HepG2 (cell line): ENCODE data around the gene NFX1.
"Not testable (repeated sequence)": the region's sequence is repeated elsewhere in the genome, so short reads cannot be mapped to it uniquely, and the experiment has no call there.

ENCODE experiments used
- CENPX ChIP-seq: sonication (generic); formaldehyde crosslinking; IDR thresholded peaks from 2 replicates; pipeline ENCODE4 v1.9.0; 2021; ENCODE audit warnings: mild to moderate bottlenecking, missing genetic modification reagents, moderate library complexity
- CHD2 ChIP-seq: IDR thresholded peaks from 2 replicates; pipeline ENCODE4 v1.6.1; 2011; ENCODE audit warnings: low read depth, low read length, improper control_type of control experiment
- SIN3A ChIP-seq: IDR thresholded peaks from 2 replicates; pipeline ENCODE4 v1.6.1; 2011; ENCODE audit warnings: low read depth, mild to moderate bottlenecking, control low read depth, low read length, borderline replicate concordance
- ZNF232 ChIP-seq: sonication (generic); formaldehyde crosslinking; IDR thresholded peaks from 2 replicates; pipeline ENCODE4 v1.4.0; 2020; ENCODE audit warnings: missing genetic modification reagents, borderline replicate concordance
- ZNF296 ChIP-seq: sonication (generic); formaldehyde crosslinking; conservative IDR thresholded peaks from 2 replicates; pipeline ENCODE4 v1.5.0; 2020; ENCODE audit warnings: mild to moderate bottlenecking, missing genetic modification reagents
- TF ChIP-seq, protein P1 (sequence below): sonication (generic); formaldehyde crosslinking; IDR thresholded peaks from 2 replicates; pipeline ENCODE4 v1.5.0; 2020; ENCODE audit warnings: mild to moderate bottlenecking, missing genetic modification reagents, moderate library complexity

DNA sequence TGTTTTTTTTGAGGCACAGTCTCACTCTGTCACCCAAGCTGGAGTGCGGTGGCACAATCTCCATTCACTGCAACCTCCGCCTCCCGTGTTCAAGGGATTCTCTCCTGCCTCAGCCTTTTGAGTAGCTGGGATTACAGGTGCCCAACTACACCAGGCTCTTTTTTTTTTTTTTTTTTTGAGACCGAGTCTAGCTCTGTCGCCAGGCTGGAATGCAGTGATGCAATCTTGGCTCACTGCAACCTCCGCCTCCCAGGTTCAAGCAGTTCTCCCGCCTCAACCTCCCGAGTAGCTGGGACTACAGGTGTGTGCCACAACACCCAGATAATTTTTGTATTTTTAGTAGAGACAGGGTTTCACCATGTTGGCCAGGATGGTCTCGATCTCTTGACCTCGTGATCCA lies 92.1 kb downstream of the NFX1 start:
- TF ChIP-seq ZNF232 (CRISPR knock-in tag); CENPX (CRISPR knock-in tag); SIN3A; ZNF296 (CRISPR knock-in tag); CHD2: not testable (repeated sequence)
- TF ChIP-seq, protein P1, sequence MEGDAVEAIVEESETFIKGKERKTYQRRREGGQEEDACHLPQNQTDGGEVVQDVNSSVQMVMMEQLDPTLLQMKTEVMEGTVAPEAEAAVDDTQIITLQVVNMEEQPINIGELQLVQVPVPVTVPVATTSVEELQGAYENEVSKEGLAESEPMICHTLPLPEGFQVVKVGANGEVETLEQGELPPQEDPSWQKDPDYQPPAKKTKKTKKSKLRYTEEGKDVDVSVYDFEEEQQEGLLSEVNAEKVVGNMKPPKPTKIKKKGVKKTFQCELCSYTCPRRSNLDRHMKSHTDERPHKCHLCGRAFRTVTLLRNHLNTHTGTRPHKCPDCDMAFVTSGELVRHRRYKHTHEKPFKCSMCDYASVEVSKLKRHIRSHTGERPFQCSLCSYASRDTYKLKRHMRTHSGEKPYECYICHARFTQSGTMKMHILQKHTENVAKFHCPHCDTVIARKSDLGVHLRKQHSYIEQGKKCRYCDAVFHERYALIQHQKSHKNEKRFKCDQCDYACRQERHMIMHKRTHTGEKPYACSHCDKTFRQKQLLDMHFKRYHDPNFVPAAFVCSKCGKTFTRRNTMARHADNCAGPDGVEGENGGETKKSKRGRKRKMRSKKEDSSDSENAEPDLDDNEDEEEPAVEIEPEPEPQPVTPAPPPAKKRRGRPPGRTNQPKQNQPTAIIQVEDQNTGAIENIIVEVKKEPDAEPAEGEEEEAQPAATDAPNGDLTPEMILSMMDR (CRISPR knock-in tag): not testable (repeated sequence)
